Activated CD8-positive, alpha-beta memory T cell treated with anti-CD3 and anti-CD28 coated beads for 1 hour (primary cell): ENCODE measurements around the gene MPND.
A peak's percentile ranks its signal among the peaks of the same experiment; 100 is the strongest.

ENCODE experiments used
- DNase-seq, 2 donors: peaks; one replicate each; pipeline ENCODE4 v3.0.0-alpha.2; 2020; ENCODE audit warnings: low read depth in 1 of 2; ENCODE audit errors: extremely low read depth in 1 of 2

MPND gene

DNA sequence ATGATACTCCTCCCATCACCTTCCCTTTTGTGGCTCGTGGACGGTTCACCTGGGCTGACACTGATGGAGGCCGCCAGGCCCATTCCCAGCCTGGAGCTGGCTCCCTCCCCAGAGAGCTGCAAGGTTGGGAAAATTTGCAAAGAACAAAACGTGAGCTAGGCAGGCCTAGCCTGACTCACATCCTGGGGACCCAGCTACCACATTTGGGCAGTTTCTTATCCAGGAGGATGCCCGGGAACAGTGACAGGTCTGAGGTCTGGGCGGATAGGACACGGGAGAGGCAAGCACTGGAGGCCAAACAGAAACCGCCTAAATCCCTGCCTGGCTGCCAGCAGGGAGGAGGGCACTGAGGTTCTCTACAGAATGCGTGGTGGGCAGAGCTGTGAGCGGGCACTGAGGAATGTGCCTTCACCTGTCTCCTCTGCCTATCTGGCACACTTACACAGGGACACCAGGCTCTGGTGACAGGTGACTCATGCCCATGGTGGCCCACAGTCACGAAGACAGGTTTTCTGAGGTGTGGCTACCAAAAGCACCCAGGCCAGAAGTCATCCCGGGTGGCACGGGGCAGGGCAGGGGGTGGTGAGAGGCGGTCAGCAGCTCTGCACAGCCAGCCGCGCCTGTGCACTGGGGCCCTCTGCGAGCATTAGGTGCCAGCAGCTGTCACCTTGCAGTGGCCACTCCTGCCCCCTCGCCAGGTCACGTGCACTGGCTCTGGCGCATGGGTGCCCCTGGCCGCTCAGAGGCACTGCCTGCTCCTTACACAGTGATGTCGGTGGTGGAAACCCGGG lies 33.8 kb downstream of the MPND start:
- no peak for DNase-seq

DNA sequence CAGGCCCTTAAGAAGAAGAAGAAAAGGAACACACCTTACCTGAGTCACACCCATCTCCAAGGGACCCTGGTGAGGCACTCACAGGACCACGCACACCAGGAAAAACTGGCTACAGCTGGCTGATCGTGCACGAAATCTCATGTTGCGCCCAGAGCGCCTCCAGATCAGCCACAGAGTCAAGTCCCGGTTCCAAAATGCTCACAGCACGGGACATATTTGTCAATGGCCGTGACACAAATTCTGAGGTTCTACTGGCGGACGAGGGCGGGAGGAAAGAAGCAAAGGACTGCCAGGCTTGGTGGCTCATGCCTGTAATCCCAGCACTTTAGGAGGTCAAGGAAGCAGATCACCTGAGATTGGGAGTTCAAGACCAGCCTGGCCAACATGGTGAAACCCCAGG lies 35.5 kb downstream of the MPND start:
- DNase-seq = no peak

DNA sequence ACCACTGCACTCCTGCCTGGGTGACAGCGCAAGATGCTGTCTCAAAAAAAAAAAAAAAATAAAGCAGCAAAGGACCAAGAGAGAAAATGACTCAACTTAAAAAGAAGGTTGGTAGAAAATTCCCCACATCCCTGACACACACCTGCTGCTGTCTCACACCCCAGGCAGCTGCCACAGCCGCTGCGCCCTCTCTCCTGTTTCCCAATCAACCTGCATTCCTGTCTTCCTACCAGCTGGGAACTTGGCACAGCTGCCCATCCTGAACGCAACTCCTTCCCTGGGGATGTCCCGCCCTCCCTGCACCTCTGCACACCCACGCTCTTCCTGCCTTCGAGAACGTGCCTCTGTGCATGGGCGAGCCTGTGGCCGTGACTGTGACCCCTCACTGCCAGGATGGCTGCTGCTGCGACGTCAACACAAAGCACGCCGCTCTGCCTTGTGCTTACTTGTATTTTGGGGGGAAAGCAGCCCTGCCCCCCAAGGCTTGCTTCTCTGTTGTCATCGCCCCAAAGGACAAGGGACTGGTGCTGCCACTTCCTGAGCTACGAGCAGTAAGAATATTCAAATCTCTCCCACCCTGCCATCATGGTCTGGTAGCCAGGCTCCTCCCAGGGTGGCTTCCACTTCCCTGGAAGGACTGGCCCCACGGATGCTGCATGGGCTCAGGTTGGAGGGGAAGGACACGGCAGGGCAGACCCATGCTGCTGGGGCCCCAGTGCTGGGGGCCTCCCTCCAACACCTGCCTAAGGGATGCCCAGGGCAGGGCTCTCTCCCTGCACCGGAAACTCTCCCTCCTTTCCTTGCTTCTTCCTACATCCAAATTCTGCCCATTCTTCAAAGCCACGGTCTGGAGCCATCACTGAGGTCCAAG lies 36.3 kb downstream of the MPND start:
- DNase-seq = no peak

DNA sequence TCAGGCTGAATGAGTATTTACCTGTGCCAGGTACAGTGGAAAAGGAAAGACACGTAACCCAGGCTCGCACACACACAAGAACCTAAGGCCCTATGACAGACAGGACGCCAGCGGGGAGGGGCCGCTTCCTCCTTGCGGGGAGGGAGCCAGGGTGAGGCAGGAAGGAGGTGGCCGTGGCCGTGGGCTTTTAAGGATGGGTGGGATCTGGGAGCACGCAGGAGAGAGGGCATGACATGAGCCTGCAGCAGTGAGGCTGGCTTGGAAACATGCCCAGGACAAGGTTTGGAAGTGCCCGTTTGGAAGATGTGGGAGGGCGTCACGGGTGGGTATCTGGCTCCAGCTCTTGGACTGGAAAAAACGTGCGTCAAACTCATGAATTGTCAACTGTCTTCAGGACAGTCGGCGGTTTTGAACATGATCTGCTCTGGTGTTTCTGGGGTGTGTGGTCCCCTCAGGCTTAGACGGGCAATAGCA lies 36.9 kb downstream of the MPND start:
- peak in 1 of 2 donors; percentile 47 for DNase-seq

DNA sequence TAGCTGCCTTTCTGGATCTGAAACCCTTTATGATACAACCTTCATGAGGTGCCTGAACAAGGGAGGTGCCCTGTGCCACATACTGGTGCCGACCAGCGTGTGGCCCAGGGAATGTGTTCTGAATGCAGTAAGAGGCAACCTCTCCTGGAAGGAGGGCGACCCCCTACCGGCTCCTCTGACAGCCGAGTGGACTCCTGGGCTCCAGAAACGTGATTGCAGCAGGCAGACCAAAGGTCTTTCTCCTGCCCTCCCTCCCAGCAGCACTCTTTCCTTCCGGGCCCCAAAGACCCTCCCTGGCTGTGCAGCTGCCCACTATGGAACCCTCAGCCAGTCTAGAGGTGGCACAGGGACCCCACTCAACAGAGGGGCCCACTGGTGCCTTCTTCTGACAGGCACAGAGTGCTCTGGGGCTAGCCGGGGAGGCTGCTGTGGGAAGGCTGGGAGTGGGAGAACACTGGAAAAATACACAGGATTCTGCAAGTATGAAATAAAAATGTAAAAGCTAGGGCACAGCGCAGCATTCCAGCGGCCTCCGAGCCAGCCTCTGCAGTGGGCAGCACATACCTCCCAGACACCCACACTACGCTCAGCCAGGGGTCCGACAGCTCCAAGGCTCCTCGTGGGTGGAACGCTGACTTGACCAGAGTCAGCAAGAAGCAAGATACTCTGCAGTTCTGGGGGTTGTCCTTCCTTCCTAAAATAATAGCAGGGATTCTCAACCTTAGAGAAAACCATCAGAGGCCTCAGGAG lies 42.1 kb downstream of the MPND start:
- no peak for DNase-seq

DNA sequence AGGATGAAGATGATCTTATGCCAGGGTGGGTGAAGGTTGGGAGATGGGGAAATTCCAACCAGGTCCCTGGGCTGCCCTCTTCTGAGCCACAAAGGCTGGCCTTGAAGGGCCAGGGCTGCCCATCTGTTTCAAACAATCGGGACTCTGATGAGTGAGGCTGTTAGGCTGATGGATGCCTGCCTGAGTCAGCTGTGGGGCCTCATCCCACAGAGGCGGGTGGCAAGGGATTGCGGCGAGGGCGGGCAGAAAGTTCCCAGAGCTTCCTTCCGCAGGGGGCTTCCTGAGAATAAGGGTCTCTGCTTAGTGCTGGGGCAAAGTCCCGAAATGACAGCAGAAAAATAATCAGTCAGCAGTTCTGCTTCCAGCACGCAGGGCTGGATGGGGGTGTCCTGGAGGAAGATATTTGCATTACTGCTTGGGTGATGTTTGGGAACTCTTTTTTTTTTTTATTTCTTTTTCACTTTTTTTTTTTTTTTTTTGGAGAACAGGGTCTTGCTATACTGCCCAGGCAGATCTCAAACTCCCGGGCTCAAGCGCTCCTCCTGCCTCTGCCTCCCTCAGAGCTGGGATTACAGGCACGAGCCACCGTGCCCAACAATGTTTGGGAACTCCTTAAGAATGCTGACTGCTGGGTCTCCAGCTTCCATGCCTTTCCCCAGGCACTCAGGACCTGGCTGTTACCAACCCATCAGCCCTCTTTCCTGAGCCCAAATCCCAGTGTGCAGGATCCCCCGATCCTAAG lies 42.9 kb downstream of the MPND start:
- DNase-seq = no peak

DNA sequence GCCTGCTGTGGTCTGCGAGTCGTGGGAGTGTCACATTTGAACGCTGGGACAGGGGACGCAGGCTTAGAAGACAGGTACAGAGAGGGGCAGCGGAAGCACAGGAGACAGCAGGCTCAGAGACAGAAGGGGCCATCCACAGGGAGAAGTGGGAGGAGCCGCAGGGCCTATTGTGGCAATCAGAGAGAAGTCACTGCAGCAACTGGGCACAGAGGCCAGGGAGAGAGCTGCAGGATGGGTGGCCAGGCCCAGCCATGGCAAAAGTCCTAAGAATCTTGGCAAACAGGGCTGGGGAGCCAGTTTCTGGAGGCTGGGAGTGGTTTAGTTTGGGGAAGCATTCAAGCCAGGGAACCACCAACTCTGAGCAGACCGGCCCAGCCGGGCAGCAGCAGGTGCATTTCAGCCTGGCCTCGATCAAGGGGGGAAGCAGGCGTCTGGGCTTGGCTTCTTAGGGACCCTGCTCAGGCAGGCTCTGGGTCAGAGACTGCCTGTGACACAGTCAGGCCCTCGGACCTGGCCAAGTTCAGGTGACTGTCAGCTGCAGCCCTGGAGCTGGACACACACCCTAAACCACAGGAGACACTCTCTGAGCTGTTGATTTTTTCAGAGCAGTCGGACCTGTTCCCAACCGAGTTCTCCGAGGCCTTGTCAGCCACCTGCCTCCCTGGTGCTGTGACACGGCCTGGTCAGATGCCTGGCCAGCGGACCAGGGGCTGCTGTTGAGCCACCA lies 45.1 kb downstream of the MPND start:
- no peak for DNase-seq

DNA sequence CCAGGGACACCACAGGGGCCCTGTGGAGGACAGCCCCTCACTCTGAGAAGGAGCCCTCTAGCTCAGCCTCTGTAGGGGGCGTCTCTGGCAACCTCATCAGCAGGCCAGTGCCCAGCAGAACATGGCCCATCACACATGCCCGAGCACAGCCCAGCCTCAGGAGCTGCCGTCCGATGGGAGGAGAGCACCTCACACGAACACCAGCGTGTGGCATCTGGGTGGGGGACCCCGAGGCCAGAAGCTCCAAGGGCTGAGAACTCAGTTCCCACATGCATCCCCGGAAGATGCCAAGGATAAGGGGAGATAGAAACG lies 45.7 kb downstream of the MPND start:
- no peak for DNase-seq

DNA sequence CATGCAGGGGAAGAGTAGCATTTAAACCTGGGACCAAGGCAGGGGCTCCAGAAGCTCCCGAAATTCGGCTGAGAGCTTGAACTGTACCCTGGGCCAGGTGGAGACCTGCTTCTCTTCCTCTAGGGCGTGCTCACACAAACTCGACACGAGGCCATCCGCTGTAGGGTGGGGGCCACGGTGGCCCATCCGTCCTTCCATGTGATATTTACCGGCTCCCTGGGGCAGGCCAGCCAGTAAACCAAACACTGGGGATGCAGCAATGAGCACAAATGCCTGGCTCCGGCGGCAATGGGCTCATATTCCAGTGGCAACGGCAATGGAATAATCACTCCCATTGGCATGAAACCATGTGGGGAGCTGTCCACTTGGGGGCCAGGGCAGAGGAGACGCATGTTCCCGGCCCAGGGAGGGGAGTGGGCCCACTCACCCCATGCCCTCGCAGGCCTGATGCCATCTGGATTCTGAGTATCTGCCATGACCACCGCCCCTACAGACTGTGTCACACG lies 46.2 kb downstream of the MPND start:
- no peak for DNase-seq

DNA sequence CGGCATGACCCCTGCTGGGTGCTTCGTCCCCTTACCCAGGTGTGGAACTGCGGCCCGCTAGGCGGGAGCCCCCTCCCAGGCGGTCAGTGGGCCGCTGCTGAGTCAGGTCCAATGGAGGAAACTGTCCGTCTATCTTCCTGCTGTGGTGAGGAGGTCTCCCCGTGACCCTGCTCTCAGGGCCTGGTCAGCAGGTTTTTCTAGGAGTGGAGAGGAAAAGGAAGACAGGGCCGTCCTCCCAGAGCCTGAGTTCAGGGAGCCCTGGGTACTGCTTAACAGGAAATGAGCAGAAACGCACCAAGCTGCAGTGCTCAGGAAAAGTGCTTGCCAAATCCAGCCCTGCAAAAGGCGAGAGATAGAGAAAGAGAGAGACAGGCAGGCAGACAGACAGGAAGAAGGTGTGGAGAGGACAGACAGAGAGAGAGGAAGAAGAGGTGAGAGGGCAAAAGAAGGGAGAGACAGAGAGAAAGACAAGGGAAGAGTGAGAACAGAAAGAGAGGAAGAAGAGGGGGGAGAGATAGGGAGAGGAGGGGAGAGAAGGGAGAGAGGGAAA lies 46.7 kb downstream of the MPND start:
- DNase-seq = no peak

DNA sequence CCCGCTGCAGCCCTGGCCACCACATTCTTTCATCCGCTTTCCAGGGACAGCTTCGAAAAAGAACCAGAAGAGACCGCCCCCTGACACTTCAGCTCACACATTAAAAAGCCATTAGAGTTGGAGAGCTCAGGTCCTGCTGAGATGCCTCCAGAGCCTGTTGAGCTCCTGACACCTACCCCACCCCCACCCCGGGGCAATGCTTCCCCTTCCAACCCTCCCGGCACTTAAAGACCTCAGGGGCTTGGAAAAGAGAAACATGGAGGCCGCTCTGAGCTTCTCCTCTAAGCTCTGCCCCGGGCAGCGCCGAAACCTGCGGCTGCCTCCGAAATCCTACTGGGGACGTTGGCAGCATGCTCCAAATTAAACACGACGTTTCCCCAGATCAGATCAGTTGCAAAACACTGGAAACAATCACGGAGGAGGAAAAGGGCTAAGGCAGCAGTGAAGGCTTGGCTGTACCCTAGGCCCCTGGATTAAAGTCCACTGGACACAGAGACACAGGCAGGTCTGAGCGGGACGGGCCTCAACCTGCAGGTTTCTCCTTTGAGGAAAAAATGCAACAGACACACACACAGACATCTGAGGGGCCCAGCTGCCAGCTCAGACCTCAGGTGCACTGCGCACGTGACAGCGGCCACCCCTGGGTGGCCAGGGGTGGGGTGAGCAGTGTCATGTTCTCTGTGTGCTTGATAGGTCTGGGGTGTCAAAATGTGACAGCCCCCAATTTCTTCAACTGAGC lies 47.4 kb downstream of the MPND start:
- DNase-seq = no peak

DNA sequence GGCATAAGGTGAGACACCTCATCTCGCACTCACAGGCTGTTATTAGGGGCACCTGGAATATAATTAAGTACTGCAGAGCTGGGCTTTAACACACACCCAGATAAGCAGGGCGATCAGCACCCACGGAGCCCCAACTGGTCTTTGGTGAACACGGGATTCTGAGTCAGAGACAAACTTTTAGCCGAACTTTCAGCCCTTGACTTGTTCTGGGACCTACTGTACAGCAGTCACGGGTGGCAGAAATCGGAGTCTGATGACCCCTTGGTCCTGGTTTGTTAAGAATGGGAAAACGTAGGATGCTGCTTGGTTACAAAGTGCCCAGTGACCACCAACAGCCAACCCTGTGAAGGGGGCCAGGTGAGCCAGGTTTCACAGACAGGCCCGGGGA lies 47.9 kb downstream of the MPND start:
- no peak for DNase-seq

DNA sequence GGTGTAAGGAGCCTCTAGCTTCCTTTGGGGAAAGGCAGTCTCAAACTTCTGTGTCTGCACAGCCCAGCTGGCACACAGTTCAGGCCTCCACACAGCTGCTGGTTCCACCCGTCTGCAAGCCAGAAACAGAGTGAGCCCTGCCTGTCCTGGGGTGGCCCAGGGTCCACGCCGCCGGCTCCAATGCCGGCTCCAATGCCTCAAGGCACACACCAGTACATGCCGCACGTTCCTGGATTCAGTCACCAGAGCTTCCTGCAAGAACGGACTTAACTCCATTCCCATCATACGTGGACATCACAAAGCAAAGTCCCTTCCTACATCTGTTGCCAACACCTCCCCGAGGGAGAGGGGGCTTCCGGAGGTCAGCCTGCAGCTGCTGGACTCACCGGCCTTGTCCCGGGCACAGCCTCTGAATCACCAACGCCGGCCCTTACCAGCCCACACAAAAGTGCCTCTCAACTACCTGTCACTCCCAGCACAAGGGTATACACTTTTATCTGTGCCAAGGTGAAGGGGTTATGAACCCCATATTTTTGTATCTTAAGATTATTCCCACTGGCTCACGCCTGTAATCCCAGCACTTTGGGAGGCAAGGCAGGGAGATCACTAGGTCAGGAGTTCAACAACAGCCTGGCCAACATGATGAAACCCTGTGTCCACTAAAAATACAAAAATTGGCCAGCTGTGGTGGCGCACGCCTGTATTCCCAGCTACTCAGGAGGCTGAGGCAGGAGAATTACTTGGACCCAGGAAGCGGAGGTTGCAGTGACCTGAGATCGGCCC lies 48.5 kb downstream of the MPND start:
- DNase-seq = no peak

DNA sequence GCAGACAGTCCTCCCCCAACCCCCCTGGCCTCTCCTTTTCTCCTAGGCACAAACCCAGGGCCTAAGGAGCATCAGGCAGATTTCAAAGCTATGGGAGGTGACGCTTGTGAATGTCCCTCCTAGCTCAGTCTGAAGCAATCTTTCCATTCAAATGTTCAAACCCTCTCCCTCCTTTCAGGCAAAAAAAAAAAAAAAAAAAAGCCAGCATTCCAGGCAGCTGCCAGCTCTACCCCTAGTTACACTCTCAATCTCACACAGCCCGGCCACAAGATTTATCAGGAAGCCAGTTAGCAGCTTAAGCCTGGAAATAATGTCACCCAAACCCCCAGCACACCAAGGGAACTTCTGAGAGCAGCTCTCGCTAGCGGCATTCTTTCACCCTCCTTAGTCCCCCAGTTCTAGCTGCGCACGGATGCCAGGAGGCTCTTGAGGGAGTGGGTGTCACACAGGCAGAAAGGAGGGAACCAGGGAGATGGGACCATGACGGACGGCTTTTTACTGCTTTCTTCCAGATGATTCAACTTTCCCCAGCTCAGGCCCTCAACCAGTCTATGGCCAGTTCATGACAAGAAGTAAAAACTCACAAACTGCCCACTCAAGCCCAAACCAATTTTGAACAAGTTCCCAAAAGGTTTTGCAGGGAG lies 50.7 kb downstream of the MPND start:
- DNase-seq = no peak

DNA sequence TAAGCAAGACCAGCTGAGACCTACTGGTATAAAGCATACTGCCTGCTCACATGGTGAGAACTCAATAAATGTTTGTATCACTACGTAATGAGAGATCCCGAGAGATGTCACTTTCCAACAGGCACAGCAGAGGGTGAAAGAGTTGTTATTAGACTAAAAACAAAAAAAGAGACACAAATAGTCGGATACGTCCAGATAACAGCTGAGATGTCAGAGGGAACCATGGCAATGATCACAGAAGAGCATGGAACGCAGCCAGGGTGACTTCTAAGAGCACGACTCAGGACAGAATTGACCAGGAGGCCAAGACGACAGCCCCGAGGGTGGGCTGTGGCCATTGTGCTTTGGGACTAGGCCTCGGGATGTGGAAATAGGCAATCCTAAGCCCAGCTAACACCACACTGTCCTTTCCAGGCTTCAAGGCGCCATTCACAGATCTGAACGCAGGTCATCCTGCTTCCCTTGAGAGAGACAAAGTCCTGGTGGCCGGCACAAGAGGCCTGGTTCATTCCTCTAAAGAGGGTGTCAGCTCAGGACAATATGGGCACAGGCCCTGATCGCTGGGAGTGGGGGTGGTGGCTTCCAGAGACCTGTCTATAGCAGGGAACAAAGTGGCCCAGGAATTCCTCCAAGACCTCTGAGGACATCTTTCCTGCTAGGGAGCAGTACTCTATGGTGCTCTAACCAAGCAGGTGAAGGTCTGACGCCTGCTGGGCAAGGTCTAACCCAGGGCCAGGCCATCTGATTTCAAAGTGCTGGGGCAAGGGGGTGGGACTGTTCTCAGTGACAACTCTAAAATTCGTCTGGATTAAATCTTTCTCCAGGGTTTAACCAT lies 53.8 kb downstream of the MPND start:
- DNase-seq = no peak

DNA sequence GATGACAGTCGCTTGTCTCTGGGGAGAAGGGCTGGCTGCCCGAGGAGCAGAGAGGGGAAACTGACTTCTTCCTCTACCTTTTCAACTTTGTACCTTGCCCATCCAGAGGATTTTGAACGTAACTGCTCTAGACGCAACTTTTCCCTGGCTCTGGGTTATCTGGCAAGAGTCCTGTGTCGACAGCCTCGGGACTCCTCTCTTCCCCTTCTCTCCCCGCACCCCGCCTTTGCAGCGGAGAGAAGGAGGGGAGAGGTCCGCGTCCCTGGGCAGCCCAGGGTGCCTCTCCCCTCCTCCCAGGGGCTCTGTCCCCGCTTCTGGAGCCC lies 56.4 kb downstream of the MPND start:
- no peak for DNase-seq
